Left ventricle myocardium inferior (tissue), 1 donor: ENCODE results near the gene CPNE8. TPM values are rescaled to one million over a fixed set of nuclear protein-coding genes. Genes with fewer than 3 reads are reported as not detected.

Source experiments
- DNase-seq: peaks from one replicate; pipeline ENCODE4 v3.0.0-alpha.2; 2020
- H3K27ac ChIP-seq: fragments of 200-600 bp; replicated peaks from 2 replicates; pipeline ENCODE4 v1.8.0; 2021
- H3K27me3 ChIP-seq: fragments of 200-600 bp; 2 replicates; pipeline ENCODE4 v1.8.0; 2021; ENCODE audit warnings: low read depth
- H3K36me3 ChIP-seq: fragments of 200-600 bp; 2 replicates; pipeline ENCODE4 v1.8.0; 2021
- H3K4me1 ChIP-seq: fragments of 200-600 bp; 2 replicates; pipeline ENCODE4 v1.8.0; 2021
- H3K4me3 ChIP-seq: fragments of 200-600 bp; 2 replicates; pipeline ENCODE4 v1.8.0; 2021; ENCODE audit warnings: mild to moderate bottlenecking, moderate library complexity
- H3K9me3 ChIP-seq: fragments of 200-600 bp; replicated peaks from 2 replicates; pipeline ENCODE4 v1.8.0; 2021
- CTCF ChIP-seq: fragments of 200-600 bp; IDR thresholded peaks from 2 replicates; pipeline ENCODE4 v1.8.0; 2021; ENCODE audit warnings: antibody characterized with exemption, mild to moderate bottlenecking, borderline replicate concordance
- intact Hi-C: fragments of 100-400 bp; cut with micrococcal nuclease; formaldehyde crosslinking; loops from one replicate; pipeline ENCODE4 v1.11.0; 2022
- total RNA-seq: library from RNA; stranded (reverse); fragmentation: NEBNext Ultra II Directional; extraction: Animal tissue kit (Norgen Biotek cat#: 25700); gene quantifications from one replicate; pipeline ENCODE4 v1.2.1, GENCODE V29; 2021
- donor health status: DM: no; HTN: yes; CAD: no; lungs with severe emphysema.

Gene CPNE8
- total RNA-seq, 1 donor from 2014 or later: 7.2 TPM

- peaks cover 8% of the 10 kb centered on the region for H3K4me1 ChIP-seq
- no peaks in the 10 kb centered on the region for H3K27me3 ChIP-seq
- no peak overlapping the region for H3K27ac ChIP-seq
- TF ChIP-seq CTCF: no peak
- intact Hi-C loops: no loop called here
- peaks cover 5% of the 10 kb centered on the region for H3K36me3 ChIP-seq
- H3K9me3 ChIP-seq: peaks cover 10% of the 10 kb centered on the region
- no peak overlapping the region for H3K4me3 ChIP-seq
- DNase-seq: no peak
These were observed 129.9 kb downstream of the CPNE8 start for GRCh38 chr12:38775457-38775856.

- DNase-seq: no peak
- intact Hi-C loops: no loop called here
- no peaks in the 10 kb centered on the region for H3K9me3 ChIP-seq
- no peak overlapping the region for H3K4me3 ChIP-seq
- H3K36me3 ChIP-seq: peaks cover 5% of the 10 kb centered on the region
- TF ChIP-seq CTCF: no peak
- H3K27me3 ChIP-seq: no peaks in the 10 kb centered on the region
- no peak overlapping the region for H3K27ac ChIP-seq
- H3K4me1 ChIP-seq: peaks cover 8% of the 10 kb centered on the region
These were observed 133.0 kb downstream of the CPNE8 start for GRCh38 chr12:38772437-38772836.

GRCh38 chr12:38771871-38772270 is 133.5 kb downstream of the CPNE8 start:
- TF ChIP-seq CTCF: no peak
- Histone ChIP-seq H3K4me1 (peaks cover 8% of the 10 kb centered on the region), H3K27me3 (no peaks in the 10 kb centered on the region), H3K9me3 (no peaks in the 10 kb centered on the region), H3K27ac (no peak overlapping the region), H3K36me3 (peaks cover 5% of the 10 kb centered on the region), H3K4me3 (no peak overlapping the region)
- DNase-seq: no peak
- intact Hi-C loops: no loop called here

- no peak for DNase-seq
These were observed 143.6 kb downstream of the CPNE8 start for GRCh38 chr12:38761636-38762342.

GRCh38 chr12:38761111-38761510 is 144.3 kb downstream of the CPNE8 start:
- Histone ChIP-seq H3K4me3 (no peak overlapping the region), H3K27ac (no peak overlapping the region), H3K27me3 (no peaks in the 10 kb centered on the region), H3K36me3 (peaks cover 8% of the 10 kb centered on the region), H3K4me1 (no peaks in the 10 kb centered on the region), H3K9me3 (no peaks in the 10 kb centered on the region)
- no peak for DNase-seq
- no peak for TF ChIP-seq CTCF
- intact Hi-C loops: no loop called here

More at GRCh38 chr12:38761636-38762342, 143.6 kb downstream of the CPNE8 start:
- Histone ChIP-seq H3K9me3 (no peaks in the 10 kb centered on the region), H3K4me3 (no peak overlapping the region), H3K27me3 (no peaks in the 10 kb centered on the region), H3K27ac (no peak overlapping the region), H3K4me1 (no peaks in the 10 kb centered on the region), H3K36me3 (peaks cover 8% of the 10 kb centered on the region)
- no peak for TF ChIP-seq CTCF
- intact Hi-C loops: no loop called here
